KOPT-K1 (cell line): ENCODE measurements around the gene BCKDHA.
"Not testable (repeated sequence)": the region's sequence is repeated elsewhere in the genome, so short reads cannot be mapped to it uniquely, and the experiment has no call there.

ENCODE experiments used
- H3K27ac ChIP-seq: fragments of 200-600 bp; sonication (generic); 2 replicates; pipeline ENCODE4 v1.5.1; 2016; ENCODE audit warnings: antibody characterized with exemption, mild to moderate bottlenecking, low read depth, low read length; ENCODE audit not compliant: poor library complexity, severe bottlenecking
- H3K36me3 ChIP-seq: fragments of 200-600 bp; sonication (generic); 2 replicates; pipeline ENCODE4 v1.5.1; 2017; ENCODE audit warnings: antibody characterized with exemption, mild to moderate bottlenecking, low read length, moderate library complexity; ENCODE audit not compliant: insufficient read depth
- H3K9me3 ChIP-seq: fragments of 200-600 bp; sonication (generic); 2 replicates; pipeline ENCODE4 v1.5.1; 2017; ENCODE audit warnings: antibody characterized with exemption, low read length, mild to moderate bottlenecking; ENCODE audit not compliant: insufficient read depth, poor library complexity, severe bottlenecking

Gene BCKDHA

DNA sequence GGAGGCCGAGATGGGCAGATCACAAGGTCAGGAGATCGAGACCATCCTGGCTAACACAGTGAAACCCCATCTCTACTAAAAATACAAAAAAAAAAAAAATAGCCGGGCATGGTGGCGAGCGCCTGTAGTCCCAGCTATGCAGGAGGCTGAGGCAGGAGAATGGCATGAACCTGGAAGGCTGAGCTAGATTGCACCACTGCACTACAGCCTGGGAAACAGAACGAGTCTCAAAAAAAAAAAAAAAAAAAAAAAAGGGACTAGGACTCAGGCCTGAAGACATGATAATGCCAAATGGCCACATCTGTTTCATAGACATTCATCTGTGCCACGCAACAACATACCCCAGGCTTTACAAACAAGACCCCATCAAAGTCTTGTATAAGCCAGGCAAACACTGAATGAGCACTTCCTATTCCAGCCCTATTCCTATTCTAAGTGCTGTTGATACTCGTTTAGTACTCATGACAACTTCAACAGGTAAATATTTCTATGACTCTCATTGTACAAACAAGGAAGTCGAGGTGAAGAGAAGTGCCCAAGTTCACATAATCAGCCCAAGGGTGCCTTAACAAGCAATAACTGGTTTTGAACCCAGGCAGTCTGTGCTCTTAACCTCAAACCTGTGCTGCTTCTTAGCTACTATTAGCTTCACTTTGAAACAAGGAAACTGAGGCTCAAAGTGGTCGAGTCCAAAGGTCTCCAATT lies 35.3 kb upstream of the BCKDHA start:
- H3K36me3 ChIP-seq, result no peaks in the 10 kb centered on the region
- no peaks in the 10 kb centered on the region for H3K9me3 ChIP-seq
- no peak overlapping the region for H3K27ac ChIP-seq

GRCh38 chr19:41363371-41363752 lies 34.3 kb upstream of the BCKDHA start:
- Histone ChIP-seq H3K9me3 (no peaks in the 10 kb centered on the region), H3K27ac (peak overlapping the region; percentile 98), H3K36me3 (no peaks in the 10 kb centered on the region)

DNA sequence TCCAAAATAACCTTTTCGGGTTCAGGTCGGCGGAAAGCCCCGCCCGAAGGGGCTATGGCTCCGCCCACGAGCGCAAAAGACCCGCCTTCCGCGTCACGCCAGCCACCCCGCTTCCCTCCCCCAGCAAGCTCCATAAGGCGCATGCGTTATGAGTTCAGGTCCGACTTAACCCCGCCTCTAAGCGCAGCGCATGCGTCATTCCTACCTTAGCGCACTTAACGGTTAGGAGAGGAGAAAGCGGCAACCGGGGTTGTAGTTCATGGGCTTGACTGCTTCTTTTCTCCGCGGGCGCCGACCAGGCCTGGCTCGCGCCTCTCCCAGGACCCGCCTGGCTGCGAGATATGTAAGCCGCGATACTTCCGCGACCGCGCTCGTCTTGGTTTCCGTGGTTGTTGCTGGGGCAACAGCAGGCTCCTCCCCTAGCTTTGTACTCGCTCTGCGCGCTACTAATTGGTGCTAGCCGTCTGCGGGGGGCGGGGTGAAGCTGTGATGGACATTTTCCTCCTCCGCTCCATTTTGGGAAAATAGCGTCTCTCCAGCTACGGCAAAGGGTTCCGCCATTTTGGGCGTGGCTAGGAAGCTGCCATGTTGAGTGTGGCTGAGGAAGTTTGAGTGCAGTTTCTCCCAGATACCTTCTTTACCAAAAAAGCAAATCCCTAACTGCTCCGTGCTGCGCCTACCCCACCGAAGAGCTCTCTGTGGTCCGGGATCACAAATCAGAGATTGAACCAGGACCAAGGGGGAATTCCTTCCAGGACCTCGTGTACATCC lies 33.7 kb upstream of the BCKDHA start, which contains the start of gene B9D2:
Gene B9D2 (minus strand): TSS at position 397 of the 771 bp plus-strand sequence. CDS start 630 bp downstream, outside the sequence.
- no peaks in the 10 kb centered on the region for H3K36me3 ChIP-seq
- no peaks in the 10 kb centered on the region for H3K9me3 ChIP-seq
- peak within 1 kb of the TSS; percentile 98 for H3K27ac ChIP-seq

DNA sequence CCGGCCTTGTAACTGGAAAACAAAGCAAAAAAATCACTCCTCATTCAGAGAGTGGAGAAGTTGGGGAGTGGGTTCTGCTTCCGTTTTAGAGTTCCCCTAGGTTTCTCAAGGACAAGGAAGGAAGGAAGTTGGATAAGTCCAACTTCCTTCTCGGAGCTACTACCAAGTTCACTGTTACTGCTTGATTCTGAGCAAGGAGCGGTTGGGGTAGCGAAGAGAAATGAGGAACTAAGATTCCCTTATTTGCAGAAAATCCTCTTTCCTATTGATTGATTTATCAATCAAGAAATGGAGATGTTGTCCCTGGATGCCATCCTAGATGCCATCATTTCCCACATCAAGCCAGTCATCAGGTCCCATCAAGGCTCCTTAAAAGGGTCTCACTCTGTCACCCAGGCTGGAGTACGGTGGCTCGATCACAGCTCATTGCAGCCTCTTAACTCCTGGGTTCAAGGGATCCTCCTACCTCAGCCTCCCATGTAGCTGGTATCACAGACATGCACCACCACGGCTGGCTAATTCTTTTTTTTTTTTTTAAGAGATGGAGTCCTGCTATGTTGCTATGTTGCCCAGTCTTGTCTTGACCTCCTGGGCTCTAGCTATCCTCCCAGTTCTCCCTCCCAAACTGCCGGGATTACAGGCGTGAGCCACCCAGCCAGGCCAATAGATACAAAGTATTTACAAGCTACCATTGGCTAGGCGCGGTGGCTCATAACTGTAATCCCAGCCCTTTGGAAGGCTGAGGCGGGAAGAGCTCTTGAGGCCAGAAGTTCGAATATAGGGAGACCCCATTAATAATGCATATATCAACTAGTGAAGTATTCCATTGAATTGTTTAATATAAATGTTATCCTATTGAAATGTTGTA lies 32.9 kb upstream of the BCKDHA start:
- Histone ChIP-seq H3K9me3 (no peaks in the 10 kb centered on the region), H3K36me3 (no peaks in the 10 kb centered on the region), H3K27ac (peak overlapping the region; percentile 98)

GRCh38 chr19:41366089-41366488 lies 31.5 kb upstream of the BCKDHA start:
- no peak overlapping the region for H3K27ac ChIP-seq
- H3K36me3 ChIP-seq, result no peaks in the 10 kb centered on the region
- no peaks in the 10 kb centered on the region for H3K9me3 ChIP-seq

DNA sequence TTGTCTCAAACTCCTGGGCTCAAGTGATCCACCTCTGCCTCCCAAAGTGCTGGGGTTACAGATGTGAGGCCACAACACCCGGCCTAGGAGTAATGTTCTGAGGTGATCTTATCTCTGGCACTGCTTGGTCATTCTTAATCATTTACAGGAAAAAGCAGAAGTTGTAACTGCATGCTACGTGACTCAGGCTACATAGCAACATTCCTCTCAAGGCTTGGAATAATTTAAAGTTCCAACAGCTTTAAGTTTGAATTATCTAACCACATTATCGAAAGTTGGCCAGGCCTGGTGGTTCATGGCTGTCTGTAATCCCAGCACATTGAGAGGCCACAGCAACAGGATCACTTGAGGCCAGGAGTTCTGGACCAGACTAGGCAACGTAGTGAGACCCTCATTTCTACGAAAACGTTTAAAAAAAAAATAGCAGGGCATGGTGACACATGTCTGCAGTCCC lies 29.7 kb upstream of the BCKDHA start:
- no peak overlapping the region for H3K27ac ChIP-seq

DNA sequence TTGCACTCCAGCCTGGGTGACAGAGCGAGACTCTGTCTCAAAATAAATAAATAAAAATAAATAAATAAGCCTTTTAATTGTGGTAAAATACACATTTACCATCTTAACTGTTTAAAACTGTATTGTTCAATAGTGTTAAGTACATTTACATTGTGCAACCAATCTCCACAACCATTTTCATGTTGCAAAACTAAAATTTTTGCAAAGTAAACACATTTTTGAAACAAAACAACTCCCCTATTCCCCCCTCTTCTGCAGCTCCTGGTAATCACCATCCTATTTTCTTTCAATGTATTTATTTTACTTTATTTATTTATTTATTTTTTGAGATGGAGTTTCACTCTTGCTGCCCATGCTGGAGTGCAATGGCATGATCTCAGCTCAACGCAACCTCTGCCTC lies 27.8 kb upstream of the BCKDHA start:
- Histone ChIP-seq H3K27ac (no peak overlapping the region), H3K9me3 (no peaks in the 10 kb centered on the region), H3K36me3 (no peaks in the 10 kb centered on the region; the same call in 1 of the 2 replicates)

More for the DNA sequence above, 29.7 kb upstream of the BCKDHA start:
- H3K36me3 ChIP-seq, result no peaks in the 10 kb centered on the region; the same call in 1 of the 2 replicates
- no peaks in the 10 kb centered on the region for H3K9me3 ChIP-seq

DNA sequence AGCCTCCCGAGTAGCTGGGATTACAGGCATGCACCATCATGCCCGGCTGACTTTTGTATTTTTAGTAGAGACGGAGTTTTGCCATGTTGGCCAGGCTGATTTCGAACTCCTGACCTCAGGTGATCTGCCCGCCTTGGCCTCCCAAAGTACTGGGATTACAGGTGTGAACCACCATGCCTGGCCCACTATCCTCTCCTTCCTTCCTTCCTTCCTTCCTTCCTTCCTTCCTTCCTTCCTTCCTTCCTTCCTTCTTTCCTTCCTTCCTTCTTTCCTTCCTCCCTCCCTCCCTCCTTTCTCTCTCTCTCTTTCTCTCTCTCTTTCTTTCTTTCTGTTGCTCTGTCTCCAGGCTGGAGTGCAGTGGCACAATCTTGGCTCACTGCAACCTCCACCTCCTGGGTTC lies 26.5 kb upstream of the BCKDHA start:
- not testable (repeated sequence) for H3K36me3 ChIP-seq, H3K9me3 ChIP-seq, H3K27ac ChIP-seq

- H3K9me3 ChIP-seq, result no peaks in the 10 kb centered on the region
- H3K27ac ChIP-seq, result no peak overlapping the region
- no peaks in the 10 kb centered on the region; the same call in 1 of the 2 replicates for H3K36me3 ChIP-seq
Measured at GRCh38 chr19:41371541-41371940, 26.1 kb upstream of the BCKDHA start.

GRCh38 chr19:41372501-41372900 lies 25.1 kb upstream of the BCKDHA start:
- Histone ChIP-seq H3K36me3 (no peaks in the 10 kb centered on the region; the same call in 1 of the 2 replicates), H3K27ac (no peak overlapping the region), H3K9me3 (no peaks in the 10 kb centered on the region)

DNA sequence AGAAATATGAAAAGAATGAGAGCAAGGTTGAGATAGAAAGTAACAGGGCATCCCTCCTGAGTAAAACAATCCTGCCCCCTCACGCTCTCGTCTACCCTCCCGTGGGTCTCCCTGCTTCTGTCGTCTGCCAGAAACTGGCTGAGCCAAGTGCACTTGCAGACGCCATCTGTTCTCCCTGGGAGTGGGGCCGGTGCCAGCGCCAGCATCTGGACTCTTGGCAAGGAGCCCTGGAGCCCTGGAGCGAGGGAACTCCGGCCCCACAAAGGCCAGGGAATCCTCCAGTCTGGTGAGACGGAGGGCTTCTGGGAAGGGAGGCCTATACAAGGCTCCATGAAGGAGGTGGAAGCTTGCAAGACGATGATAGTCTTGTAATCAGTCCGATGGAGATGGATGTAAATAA lies 23.6 kb upstream of the BCKDHA start:
- Histone ChIP-seq H3K36me3 (peaks cover 7% of the 10 kb centered on the region; the same call in 1 of the 2 replicates), H3K9me3 (no peaks in the 10 kb centered on the region), H3K27ac (no peak overlapping the region)

GRCh38 chr19:41376241-41376997 lies 21.2 kb upstream of the BCKDHA start, which contains the start of gene TMEM91:
Gene TMEM91, plus strand, starts transcription at chr19:41376533. Its CDS starts 1,777 bp downstream, at chr19:41378310.
- no peaks in the 10 kb centered on the region for H3K9me3 ChIP-seq
- peaks cover 7% of the 10 kb centered on the region; the same call in 1 of the 2 replicates for H3K36me3 ChIP-seq
- H3K27ac ChIP-seq, result no peak within 1 kb of the TSS

- H3K36me3 ChIP-seq, result peaks cover 7% of the 10 kb centered on the region; the same call in 1 of the 2 replicates
- H3K27ac ChIP-seq, result no peak overlapping the region
Measured at GRCh38 chr19:41376998-41377365, 20.6 kb upstream of the BCKDHA start.

More at GRCh38 chr19:41376998-41377365, 20.6 kb upstream of the BCKDHA start:
- no peaks in the 10 kb centered on the region for H3K9me3 ChIP-seq
